Esophagus muscularis mucosa (tissue), 4 donors: ENCODE results near the gene IP6K1.

Experiments
- EP300 ChIP-seq: sonication (generic); formaldehyde crosslinking; IDR thresholded peaks from one replicate; pipeline ENCODE4 v1.6.1; 2017; ENCODE audit warnings: antibody characterized with exemption
- POLR2A ChIP-seq: fragments of 450-650 bp; IDR thresholded peaks from one replicate; pipeline ENCODE4 v1.6.1; 2017; ENCODE audit warnings: antibody characterized with exemption, moderate library complexity, mild to moderate bottlenecking, low read depth
- POLR2AphosphoS5 ChIP-seq, 2 donors: sonication (generic); formaldehyde crosslinking; IDR thresholded peaks; one replicate each; pipeline ENCODE4 v1.6.1; 2017; ENCODE audit warnings: antibody characterized with exemption in 2 of 2
- TF ChIP-seq, protein P1 (sequence below), 3 experiments: fragments of 200-600 bp in 2 of 3; fragments of 450-650 bp in 1 of 3; sonication (generic) in 2 of 3; IDR thresholded peaks; one replicate each; pipeline ENCODE4 v1.5.1; 2017 to 2019; ENCODE audit warnings: antibody characterized with exemption in 3 of 3, mild to moderate bottlenecking in 2 of 3, moderate library complexity in 1 of 3

DNA sequence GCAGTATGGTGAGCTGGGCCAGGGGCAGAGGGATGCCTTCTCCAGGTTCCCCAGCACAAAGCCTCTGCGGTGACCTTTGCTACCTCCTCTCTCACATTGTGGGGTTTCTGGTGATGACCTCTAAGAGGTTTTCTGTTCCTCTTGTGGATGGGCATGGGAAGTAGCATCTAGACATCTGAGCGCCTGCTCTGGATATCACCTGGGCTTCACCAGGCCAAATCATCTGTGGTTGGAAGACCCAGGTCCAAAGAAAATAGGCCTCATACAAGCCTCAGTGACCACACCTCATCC, 105.2 kb downstream of the IP6K1 start:
- TF ChIP-seq, protein P1, sequence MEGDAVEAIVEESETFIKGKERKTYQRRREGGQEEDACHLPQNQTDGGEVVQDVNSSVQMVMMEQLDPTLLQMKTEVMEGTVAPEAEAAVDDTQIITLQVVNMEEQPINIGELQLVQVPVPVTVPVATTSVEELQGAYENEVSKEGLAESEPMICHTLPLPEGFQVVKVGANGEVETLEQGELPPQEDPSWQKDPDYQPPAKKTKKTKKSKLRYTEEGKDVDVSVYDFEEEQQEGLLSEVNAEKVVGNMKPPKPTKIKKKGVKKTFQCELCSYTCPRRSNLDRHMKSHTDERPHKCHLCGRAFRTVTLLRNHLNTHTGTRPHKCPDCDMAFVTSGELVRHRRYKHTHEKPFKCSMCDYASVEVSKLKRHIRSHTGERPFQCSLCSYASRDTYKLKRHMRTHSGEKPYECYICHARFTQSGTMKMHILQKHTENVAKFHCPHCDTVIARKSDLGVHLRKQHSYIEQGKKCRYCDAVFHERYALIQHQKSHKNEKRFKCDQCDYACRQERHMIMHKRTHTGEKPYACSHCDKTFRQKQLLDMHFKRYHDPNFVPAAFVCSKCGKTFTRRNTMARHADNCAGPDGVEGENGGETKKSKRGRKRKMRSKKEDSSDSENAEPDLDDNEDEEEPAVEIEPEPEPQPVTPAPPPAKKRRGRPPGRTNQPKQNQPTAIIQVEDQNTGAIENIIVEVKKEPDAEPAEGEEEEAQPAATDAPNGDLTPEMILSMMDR (IDR thresholded peaks at IDR 0.05), result no peak
- TF ChIP-seq EP300 (no peak), POLR2A (no peak), POLR2AphosphoS5 (IDR thresholded peaks at IDR 0.05) (no peak)
